ENCODE results near the gene LITAF. TPM values are rescaled to one million over a fixed set of nuclear protein-coding genes. Genes with fewer than 3 reads are reported as not detected.
A peak's percentile ranks its signal among the peaks of the same experiment; 100 is the strongest.

The LITAF gene
- total RNA-seq, 2 donors from 2014 or later = 144 to 211 TPM

DNA sequence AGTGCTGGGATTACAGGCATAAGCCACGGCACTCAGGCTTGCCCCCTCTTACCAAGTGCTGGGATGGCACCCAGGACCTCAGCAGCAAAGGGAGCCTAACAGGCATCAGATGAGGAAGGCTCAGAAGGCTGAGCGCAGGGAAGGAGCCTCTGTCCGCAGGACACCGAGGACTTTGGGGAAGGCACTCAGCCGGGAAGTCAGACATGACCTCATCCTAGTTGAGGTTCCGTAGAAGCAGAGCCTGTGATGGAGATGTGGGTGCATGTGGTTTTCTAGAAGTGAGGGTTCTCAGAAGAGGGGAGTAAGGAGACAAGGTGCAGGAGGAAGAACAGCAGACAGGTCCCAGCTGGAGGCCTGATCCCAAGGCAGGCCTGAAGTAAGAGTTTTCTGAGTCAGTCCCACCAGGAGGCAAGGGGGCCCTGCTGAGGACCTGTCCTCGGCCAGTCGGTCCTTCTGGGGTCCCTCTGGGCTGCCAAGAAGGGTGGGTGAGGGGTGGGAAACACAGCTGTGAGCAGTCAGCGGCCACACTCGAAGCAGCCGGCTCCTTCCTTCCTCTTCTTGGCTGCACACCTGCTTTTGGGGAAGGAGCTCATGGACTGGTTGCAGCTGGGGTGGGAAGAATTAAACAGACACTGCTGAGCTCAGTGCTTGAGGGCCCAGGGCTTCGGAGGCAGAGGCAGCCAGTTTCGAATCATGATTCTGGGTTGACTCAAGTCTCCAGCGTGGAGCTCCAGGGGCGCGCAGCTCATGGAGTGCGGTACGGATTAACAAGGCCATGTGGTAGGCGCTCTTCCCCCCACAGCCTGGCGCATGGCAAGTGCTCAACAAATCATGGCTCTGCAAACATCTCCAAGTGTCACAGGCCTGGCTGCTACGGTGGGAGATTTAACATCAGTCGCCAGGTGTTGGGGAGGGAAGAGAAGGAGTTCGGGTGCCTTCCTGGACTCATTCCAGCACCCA, 42.6 kb upstream of the LITAF start:
- TF ChIP-seq, protein P1, sequence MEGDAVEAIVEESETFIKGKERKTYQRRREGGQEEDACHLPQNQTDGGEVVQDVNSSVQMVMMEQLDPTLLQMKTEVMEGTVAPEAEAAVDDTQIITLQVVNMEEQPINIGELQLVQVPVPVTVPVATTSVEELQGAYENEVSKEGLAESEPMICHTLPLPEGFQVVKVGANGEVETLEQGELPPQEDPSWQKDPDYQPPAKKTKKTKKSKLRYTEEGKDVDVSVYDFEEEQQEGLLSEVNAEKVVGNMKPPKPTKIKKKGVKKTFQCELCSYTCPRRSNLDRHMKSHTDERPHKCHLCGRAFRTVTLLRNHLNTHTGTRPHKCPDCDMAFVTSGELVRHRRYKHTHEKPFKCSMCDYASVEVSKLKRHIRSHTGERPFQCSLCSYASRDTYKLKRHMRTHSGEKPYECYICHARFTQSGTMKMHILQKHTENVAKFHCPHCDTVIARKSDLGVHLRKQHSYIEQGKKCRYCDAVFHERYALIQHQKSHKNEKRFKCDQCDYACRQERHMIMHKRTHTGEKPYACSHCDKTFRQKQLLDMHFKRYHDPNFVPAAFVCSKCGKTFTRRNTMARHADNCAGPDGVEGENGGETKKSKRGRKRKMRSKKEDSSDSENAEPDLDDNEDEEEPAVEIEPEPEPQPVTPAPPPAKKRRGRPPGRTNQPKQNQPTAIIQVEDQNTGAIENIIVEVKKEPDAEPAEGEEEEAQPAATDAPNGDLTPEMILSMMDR (IDR thresholded peaks at IDR 0.05) = no peak
- Histone ChIP-seq H3K27me3 (no peaks in the 10 kb centered on the region), H3K4me3 (no peak overlapping the region), H3K36me3 (no peaks in the 10 kb centered on the region), H3K9ac (ENCODE audit: low read depth in 2 of 2, low read length in 2 of 2) (no peak overlapping the region), H3K9me3 (no peaks in the 10 kb centered on the region), H3K4me1 (no peaks in the 10 kb centered on the region), H3K27ac (peak overlapping the region; percentile 55)
- intact Hi-C loops (cut with DNase I) = no loop called here
- no peak for DNase-seq

DNA sequence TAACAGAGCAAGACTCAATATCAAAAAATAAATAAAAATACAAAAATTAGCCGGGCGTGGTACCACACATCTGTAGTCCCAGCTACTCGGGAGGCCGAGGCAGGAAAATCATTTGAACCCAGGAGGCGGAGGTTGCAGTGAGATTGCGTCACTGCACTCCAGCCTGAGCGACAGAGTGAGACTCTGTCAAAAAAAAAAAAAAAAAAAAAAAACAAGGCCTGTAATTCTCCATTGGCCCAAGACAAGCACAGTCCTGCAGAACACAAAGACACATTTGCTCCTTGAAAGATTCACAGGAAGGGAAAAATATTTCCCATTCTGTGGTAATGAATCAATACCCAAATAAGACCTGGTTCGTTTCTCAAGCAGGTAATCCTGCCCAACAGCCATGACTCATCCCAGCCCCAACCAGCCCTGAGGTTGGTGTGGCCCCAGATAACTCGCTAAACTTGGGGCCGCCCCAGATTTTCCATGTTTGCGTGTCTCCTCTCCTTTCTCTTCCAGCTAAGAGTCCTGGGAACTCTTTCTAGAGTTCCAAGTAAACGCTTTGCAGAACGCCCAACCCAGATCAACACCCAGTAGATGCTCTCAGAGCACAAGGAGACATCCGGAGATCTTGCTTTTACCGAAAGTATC, 41.2 kb upstream of the LITAF start:
- H3K27me3 ChIP-seq = no peaks in the 10 kb centered on the region
- no peak overlapping the region for H3K4me3 ChIP-seq
- intact Hi-C loops (cut with DNase I) = no loop called here
- no peak overlapping the region for H3K9ac ChIP-seq (ENCODE audit: low read depth in 2 of 2, low read length in 2 of 2)
- H3K4me1 ChIP-seq = no peaks in the 10 kb centered on the region
- no peaks in the 10 kb centered on the region for H3K36me3 ChIP-seq
- no peaks in the 10 kb centered on the region for H3K9me3 ChIP-seq
- peak overlapping the region; percentile 55 for H3K27ac ChIP-seq
- no peak for DNase-seq
- TF ChIP-seq, protein P1 (IDR thresholded peaks at IDR 0.05) = no peak

DNA sequence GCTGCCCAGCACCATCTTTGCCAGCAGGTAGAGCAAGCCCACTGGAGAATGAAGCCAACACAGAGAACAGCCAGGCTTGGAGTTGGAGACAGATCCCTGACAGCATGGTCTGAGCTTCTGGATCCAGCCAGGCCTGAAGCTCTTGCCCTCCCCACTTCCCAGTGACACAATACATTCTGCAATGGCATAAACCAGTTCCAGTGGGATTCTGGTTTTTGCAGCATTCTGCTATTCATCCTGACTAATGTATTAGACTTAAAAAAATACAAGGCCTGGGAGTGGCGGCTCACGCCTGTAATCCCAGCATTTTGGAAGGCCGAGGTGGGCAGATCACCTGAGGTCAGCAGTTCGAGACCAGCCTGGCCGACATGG, 40.6 kb upstream of the LITAF start:
- Histone ChIP-seq H3K27ac (no peak overlapping the region), H3K4me1 (no peaks in the 10 kb centered on the region), H3K27me3 (no peaks in the 10 kb centered on the region), H3K36me3 (no peaks in the 10 kb centered on the region), H3K4me3 (no peak overlapping the region), H3K9me3 (no peaks in the 10 kb centered on the region), H3K9ac (ENCODE audit: low read depth in 2 of 2, low read length in 2 of 2) (no peak overlapping the region)
- intact Hi-C loops (cut with DNase I) = no loop called here
- TF ChIP-seq, protein P1 (IDR thresholded peaks at IDR 0.05) = no peak
- no peak for DNase-seq

DNA sequence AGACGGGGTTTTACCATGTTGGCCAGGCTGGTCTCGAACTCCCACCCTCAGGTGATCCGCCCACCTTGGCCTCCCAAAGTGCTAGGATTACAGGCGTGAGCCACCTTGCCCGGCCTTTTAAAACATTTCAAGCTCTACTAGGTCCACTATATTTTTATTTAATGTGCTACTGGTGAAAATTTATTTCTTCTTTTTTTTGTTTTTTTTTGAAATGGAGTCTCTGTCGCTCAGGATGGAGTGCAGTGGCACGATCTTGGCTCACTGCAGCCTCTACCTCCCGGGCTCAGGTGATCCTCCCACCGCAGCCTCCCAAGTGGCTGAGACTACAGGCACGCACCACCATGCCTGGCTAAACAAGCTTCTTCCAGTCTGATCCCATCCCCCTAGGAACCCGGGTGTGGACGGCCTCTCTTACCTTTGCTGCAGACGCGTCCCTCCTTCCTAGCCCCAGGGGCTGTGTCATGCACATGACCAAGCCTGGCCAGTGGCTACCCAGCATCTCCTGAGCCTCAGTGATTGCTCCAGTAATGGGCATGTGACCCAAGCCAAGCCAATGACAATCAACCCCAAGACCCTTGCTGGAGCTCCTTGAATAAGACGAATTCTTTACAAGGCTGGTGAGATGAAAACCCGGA, 40.1 kb upstream of the LITAF start:
- H3K36me3 ChIP-seq = no peaks in the 10 kb centered on the region
- H3K27ac ChIP-seq = no peak overlapping the region
- no peak overlapping the region for H3K4me3 ChIP-seq
- intact Hi-C loops (cut with DNase I) = no loop called here
- no peak overlapping the region for H3K9ac ChIP-seq (ENCODE audit: low read depth in 2 of 2, low read length in 2 of 2)
- H3K4me1 ChIP-seq = no peaks in the 10 kb centered on the region
- no peak for DNase-seq
- H3K27me3 ChIP-seq = no peaks in the 10 kb centered on the region
- no peaks in the 10 kb centered on the region for H3K9me3 ChIP-seq
- TF ChIP-seq, protein P1 (IDR thresholded peaks at IDR 0.05) = no peak

DNA sequence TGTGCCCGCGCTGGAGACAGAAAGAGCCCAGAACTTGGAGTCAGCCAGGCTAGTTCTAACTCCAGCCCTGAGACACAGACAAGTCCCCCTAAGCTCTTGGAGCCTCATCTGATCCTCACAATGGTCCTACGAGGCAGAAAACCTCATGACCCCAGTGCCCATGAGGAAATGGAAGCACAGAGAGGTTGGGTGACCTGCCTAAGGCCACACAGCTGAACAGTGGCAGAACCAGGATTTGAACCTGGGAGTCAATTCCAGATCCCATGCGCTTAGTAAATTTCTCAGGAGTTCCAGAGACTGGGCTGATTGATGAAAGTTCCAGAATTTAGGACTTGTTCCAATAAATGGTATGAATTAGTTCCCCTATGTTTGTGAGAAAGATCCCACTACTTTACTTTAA, 39.0 kb upstream of the LITAF start:
- no peak for DNase-seq
- Histone ChIP-seq H3K4me3 (no peak overlapping the region), H3K27ac (no peak overlapping the region), H3K27me3 (no peaks in the 10 kb centered on the region), H3K36me3 (no peaks in the 10 kb centered on the region), H3K9ac (ENCODE audit: low read depth in 2 of 2, low read length in 2 of 2) (no peak overlapping the region), H3K4me1 (no peaks in the 10 kb centered on the region), H3K9me3 (no peaks in the 10 kb centered on the region)
- intact Hi-C loops (cut with DNase I) = no loop called here
- TF ChIP-seq, protein P1 (IDR thresholded peaks at IDR 0.05) = no peak
